ENCODE data around the gene PHLPP1.

GRCh38 chr18:62760403-62760734, 45.0 kb downstream of the PHLPP1 start:
- TF ChIP-seq CTCF (conservative IDR thresholded peaks at IDR 0.05; ENCODE audit: low read length) (no peak), EZH2phosphoT487 (IDR thresholded peaks at IDR 0.05; ENCODE audit: borderline replicate concordance) (no peak)
